WERI-Rb-1 (cell line): ENCODE data around the gene TMEM154.

ENCODE experiments used
- DNase-seq: peaks from one replicate; pipeline ENCODE4 v3.0.0-alpha.2; 2020
- H3K27ac ChIP-seq: fragments of 250-450 bp; sonication (Bioruptor Pico); 2 replicates; pipeline ENCODE4 v1.5.1; 2020; ENCODE audit warnings: mild to moderate bottlenecking, moderate library complexity
- H3K27me3 ChIP-seq: fragments of 250-450 bp; sonication (Bioruptor Pico); 2 replicates; pipeline ENCODE4 v1.5.1; 2021; ENCODE audit warnings: mild to moderate bottlenecking, low read depth, moderate library complexity; ENCODE audit not compliant: insufficient read depth, severe bottlenecking
- H3K36me3 ChIP-seq: fragments of 250-450 bp; sonication (Bioruptor Pico); 2 replicates; pipeline ENCODE4 v1.5.1; 2020; ENCODE audit warnings: mild to moderate bottlenecking, moderate library complexity
- H3K4me3 ChIP-seq: 2 replicates; pipeline ENCODE4 v1.5.1; 2011; ENCODE audit warnings: low read depth, mild to moderate bottlenecking, control low read depth, low read length
- H3K9me3 ChIP-seq: fragments of 250-450 bp; sonication (Bioruptor Pico); 2 replicates; pipeline ENCODE4 v1.5.1; 2021; ENCODE audit warnings: mild to moderate bottlenecking, moderate library complexity; ENCODE audit not compliant: severe bottlenecking
- TF ChIP-seq, protein P1 (sequence below): IDR thresholded peaks from 2 replicates; pipeline ENCODE4 v1.5.1; 2011; ENCODE audit warnings: low read depth, mild to moderate bottlenecking, control low read depth, inconsistent platforms, low read length

TMEM154 gene, protein sequence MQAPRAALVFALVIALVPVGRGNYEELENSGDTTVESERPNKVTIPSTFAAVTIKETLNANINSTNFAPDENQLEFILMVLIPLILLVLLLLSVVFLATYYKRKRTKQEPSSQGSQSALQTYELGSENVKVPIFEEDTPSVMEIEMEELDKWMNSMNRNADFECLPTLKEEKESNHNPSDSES

GRCh38 chr4:152679414-152680281 lies at the start of gene TMEM154:
TSS of gene TMEM154 (minus strand) at chr4:152679997. CDS start at chr4:152679933, 64 bp downstream.
- no peak within 1 kb of the TSS for H3K27ac ChIP-seq
- no peak for DNase-seq
- H3K36me3 ChIP-seq: no peaks in the 10 kb centered on the region
- H3K9me3 ChIP-seq: no peaks in the 10 kb centered on the region
- TF ChIP-seq, protein P1, sequence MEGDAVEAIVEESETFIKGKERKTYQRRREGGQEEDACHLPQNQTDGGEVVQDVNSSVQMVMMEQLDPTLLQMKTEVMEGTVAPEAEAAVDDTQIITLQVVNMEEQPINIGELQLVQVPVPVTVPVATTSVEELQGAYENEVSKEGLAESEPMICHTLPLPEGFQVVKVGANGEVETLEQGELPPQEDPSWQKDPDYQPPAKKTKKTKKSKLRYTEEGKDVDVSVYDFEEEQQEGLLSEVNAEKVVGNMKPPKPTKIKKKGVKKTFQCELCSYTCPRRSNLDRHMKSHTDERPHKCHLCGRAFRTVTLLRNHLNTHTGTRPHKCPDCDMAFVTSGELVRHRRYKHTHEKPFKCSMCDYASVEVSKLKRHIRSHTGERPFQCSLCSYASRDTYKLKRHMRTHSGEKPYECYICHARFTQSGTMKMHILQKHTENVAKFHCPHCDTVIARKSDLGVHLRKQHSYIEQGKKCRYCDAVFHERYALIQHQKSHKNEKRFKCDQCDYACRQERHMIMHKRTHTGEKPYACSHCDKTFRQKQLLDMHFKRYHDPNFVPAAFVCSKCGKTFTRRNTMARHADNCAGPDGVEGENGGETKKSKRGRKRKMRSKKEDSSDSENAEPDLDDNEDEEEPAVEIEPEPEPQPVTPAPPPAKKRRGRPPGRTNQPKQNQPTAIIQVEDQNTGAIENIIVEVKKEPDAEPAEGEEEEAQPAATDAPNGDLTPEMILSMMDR: no peak
- H3K27me3 ChIP-seq: no peaks in the 10 kb centered on the region
- H3K4me3 ChIP-seq: no peak within 1 kb of the TSS

DNA sequence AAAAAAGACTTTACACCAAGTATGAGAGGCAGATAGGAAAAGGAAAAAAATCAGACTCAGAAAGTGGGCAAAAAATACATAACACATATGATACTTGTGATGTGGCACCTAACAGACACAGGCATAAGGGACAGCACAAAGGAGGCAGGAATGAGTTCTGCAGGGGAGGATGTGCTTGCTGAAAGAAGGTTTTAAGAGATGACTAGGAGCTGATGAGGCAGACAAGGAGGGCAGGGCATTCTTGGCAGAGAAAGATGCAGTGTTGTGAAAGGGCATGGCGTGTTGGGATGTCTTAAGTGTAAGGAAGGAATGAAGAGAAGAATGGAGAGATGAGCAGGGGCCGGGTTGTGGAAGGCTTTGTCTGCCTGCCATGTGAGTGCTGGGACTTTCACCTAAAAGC lies 49.7 kb upstream of the TMEM154 start:
- no peak for DNase-seq
- Histone ChIP-seq H3K4me3 (no peak overlapping the region), H3K27ac (no peak overlapping the region), H3K36me3 (no peaks in the 10 kb centered on the region), H3K9me3 (peaks cover 3% of the 10 kb centered on the region), H3K27me3 (no peaks in the 10 kb centered on the region)
- TF ChIP-seq, protein P1: no peak

DNA sequence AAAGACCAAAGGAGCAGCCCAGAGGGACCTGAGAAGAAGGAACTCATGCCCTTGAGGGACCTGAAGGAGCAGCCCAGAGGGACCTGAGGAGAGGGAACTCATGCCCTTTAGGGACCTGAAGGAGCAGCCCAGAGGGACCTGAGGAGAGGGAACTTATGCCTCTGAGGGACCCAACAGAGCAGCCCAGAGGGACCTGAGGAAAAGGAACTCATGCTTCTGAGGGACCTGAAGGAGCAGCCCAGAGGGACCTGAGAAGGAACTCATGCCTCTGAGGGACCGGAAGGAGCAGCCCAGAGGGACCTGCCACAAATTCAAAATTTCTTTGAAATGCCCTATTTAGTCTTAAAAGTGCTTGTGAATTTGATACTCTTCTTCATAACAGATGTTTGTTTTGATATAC lies 48.5 kb upstream of the TMEM154 start:
- H3K9me3 ChIP-seq: peaks cover 3% of the 10 kb centered on the region
- H3K4me3 ChIP-seq: no peak overlapping the region
- no peak overlapping the region for H3K27ac ChIP-seq
- H3K27me3 ChIP-seq: no peaks in the 10 kb centered on the region
- TF ChIP-seq, protein P1: no peak
- no peak for DNase-seq
- no peaks in the 10 kb centered on the region for H3K36me3 ChIP-seq

- no peak for DNase-seq
- no peak overlapping the region for H3K27ac ChIP-seq
- H3K9me3 ChIP-seq: peaks cover 3% of the 10 kb centered on the region
- H3K27me3 ChIP-seq: no peaks in the 10 kb centered on the region
- H3K4me3 ChIP-seq: no peak overlapping the region
- TF ChIP-seq, protein P1: no peak
- H3K36me3 ChIP-seq: no peaks in the 10 kb centered on the region
Measured at GRCh38 chr4:152727784-152728183, 48.0 kb upstream of the TMEM154 start.

GRCh38 chr4:152724494-152724893 lies 44.7 kb upstream of the TMEM154 start:
- DNase-seq: no peak
- H3K4me3 ChIP-seq: no peak overlapping the region
- H3K36me3 ChIP-seq: no peaks in the 10 kb centered on the region
- no peak overlapping the region for H3K27ac ChIP-seq
- no peaks in the 10 kb centered on the region for H3K27me3 ChIP-seq
- TF ChIP-seq, protein P1: no peak
- peaks cover 3% of the 10 kb centered on the region for H3K9me3 ChIP-seq
